ENCODE results near the gene TNFAIP6. TPM values are rescaled to one million over a fixed set of nuclear protein-coding genes. Genes with fewer than 3 reads are reported as not detected.

The TNFAIP6 gene
- total RNA-seq, 2 experiments from 2014 or later = not detected

Small RNAs within 50 kb of the gene (microRNA-seq; reads per million reads assigned to microRNA genes)
- gene MIR4773-1 = not detected
- gene MIR4773-2 = not detected

Other genes starting within 250 kb of the TNFAIP6 start
- gene RBM43, start 95.7 kb upstream of the TNFAIP6 start, total RNA-seq = 1 to 10 TPM; 4.4 to 4.9 TPM
- gene NMI, start 67.9 kb upstream of the TNFAIP6 start, total RNA-seq = 10 to 100 TPM; 62.2 to 70.2 TPM
- gene RIF1, start 52.3 kb downstream of the TNFAIP6 start, total RNA-seq = 10 to 100 TPM; 55.9 to 56.6 TPM